ENCODE measurements around the gene ZNF254. TPM values are rescaled to one million over a fixed set of nuclear protein-coding genes. Genes with fewer than 3 reads are reported as not detected.
"Not testable (repeated sequence)": the region's sequence is repeated elsewhere in the genome, so short reads cannot be mapped to it uniquely, and the experiment has no call there.

The ZNF254 gene
- total RNA-seq, result 22.6 and 34.9 TPM in 2 replicates

- DNase-seq (ENCODE audit: low read depth), result peak; percentile 95
Measured at GRCh38 chr19:24086974-24087595, at the start of gene ZNF254. Gene ZNF254 (plus strand): TSS chr19:24087187. CDS start chr19:24087308, 121 bp downstream.

GRCh38 chr19:24040621-24041020 lies 46.4 kb upstream of the ZNF254 start:
- DNase-seq (ENCODE audit: low read depth), result no peak

GRCh38 chr19:24041326-24041725 lies 45.7 kb upstream of the ZNF254 start:
- DNase-seq (ENCODE audit: low read depth), result not testable (repeated sequence)

GRCh38 chr19:24046550-24046949 lies 40.4 kb upstream of the ZNF254 start:
- DNase-seq (ENCODE audit: low read depth), result no peak

GRCh38 chr19:24048261-24048660 lies 38.7 kb upstream of the ZNF254 start:
- DNase-seq (ENCODE audit: low read depth), result no peak

DNA sequence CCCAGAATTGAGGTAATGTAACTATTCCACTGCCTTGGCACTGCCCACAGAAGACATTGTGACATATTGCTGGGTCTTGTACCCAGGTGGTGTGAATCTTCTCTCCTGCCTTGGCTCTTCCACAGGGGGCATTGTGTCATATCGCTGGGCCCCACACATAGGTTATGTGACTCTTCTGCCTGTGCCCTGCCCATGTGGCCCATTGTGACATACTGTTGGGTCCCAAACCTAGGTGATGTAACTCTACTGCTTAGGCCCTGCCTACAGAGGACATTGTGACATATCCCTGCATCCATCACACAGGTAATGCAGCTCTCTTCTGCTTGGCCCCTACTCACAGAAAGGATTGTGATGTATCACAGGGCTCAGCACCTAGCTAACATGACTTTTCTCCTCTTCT lies 37.5 kb upstream of the ZNF254 start:
- DNase-seq (ENCODE audit: low read depth), result no peak

- DNase-seq (ENCODE audit: low read depth), result no peak
Measured at GRCh38 chr19:24051516-24051915, 35.5 kb upstream of the ZNF254 start.

DNA sequence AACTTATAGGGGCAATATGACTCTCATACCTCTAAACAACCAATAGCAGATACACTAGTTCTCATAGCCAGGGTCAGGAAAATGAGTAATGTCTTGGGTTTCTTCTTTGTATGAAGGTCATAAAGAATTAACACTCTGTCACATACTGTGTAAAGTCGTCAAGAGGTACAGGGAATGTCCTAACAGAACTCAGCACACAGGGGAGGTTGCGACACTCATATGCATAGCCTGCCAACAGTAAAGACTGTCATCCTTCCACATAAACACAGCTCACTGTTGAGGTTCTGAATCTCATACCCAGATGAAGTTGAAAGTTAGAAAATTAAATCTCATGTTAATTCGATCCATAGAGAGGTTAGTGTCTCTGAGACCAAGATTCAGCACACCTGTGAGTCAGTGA lies 34.2 kb upstream of the ZNF254 start:
- no peak for DNase-seq (ENCODE audit: low read depth)

DNA sequence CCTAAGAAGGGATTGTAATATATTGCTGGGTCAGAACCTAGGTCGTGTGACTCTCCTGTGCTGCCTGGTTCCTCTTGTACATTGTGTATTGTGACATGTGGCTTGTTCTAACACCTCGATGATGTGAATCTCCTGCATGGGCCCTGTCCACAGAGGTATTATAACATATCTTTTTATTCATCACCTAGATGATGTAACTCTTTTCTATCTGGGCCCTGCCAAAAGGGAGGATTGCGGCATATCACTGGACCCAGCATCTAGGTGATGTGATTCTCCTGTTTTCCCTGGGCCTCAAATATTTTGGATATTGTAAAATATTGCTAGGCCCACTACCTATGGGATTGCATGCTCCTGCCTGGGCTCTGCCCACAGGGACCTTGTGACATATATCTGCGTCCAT lies 33.4 kb upstream of the ZNF254 start:
- no peak for DNase-seq (ENCODE audit: low read depth)

- DNase-seq (ENCODE audit: low read depth), result peak; percentile 74
Measured at GRCh38 chr19:24054044-24054935, 32.7 kb upstream of the ZNF254 start.

DNA sequence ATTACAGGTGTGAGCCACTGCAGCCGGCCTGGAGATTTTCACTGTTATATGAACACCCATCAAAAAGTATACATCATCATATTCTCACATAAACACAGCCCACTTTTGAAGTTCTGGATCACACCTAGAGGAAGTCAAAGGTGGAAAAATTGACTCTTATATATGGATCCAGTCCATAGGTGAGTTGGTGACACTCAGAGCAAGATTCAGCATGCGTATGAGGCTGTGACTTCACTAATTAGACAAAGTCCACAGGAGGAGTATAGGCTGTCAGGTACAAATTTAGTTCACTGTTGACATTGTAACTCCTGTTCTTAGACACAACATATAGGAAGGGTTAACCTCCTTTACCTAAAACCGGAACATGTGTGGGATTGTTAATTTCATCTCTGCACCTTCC lies 31.4 kb upstream of the ZNF254 start:
- DNase-seq (ENCODE audit: low read depth), result no peak

- DNase-seq (ENCODE audit: low read depth), result no peak
Measured at GRCh38 chr19:24057144-24057543, 29.8 kb upstream of the ZNF254 start.

GRCh38 chr19:24059563-24060295 lies 27.3 kb upstream of the ZNF254 start:
- no peak for DNase-seq (ENCODE audit: low read depth)

GRCh38 chr19:24060687-24061356 lies 26.2 kb upstream of the ZNF254 start:
- no peak for DNase-seq (ENCODE audit: low read depth)

DNA sequence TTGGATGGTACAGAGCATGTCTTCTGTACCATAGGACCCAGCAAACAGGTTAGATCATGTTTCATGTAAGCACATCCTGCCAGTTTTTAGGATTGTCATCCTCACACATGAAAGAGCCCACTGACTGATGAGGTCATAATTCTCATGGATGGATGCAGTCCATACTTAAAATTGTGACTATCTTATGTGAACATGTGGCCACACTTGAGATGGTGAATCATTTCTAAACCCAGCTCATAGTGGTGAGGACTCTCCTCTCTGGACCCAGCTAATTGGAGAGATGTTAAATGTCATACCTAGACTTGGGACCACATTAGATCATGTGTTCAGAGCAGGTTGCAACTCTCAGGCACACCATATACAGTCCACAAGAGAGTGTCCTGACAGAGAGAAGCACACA lies 24.8 kb upstream of the ZNF254 start:
- no peak for DNase-seq (ENCODE audit: low read depth)

DNA sequence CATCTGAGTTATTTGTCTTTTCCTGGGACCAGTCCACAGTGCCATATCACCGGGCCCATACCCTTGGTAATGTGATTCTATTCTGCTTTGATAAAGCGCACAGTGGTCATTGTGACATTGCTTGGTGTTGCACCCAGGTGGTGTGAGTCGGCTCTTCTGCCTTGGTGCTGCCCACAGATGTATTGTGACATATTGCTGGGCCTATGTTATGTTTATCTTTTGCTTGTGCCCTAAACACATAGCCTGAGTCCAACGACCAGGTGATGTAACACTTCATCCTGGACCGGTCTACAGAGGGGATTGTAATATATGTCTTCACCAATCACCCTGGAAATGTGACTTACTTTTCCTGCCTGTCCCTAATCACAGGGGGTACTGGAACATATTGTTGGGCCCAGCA lies 23.7 kb upstream of the ZNF254 start:
- DNase-seq (ENCODE audit: low read depth), result no peak

DNA sequence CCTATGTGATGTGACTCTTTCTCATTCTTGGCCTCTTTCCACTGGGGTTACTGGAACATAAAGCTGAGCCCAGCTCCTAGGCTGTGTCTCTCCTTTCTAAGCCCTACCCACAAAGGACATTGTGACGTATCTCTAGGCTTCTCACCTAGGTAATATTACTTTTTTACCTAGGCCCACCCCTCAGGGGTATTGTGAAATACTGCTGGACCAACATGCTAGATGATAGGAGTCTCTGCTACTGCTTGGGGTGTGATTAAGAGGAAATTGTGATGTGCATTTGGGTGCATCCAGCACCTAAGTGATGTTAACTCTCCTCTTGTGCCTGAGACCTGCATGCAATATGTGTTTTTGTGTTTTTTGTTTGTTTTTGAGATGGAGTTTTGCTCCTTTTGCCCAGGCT lies 22.8 kb upstream of the ZNF254 start:
- no peak for DNase-seq (ENCODE audit: low read depth)

- DNase-seq (ENCODE audit: low read depth), result no peak
Measured at GRCh38 chr19:24065243-24065642, 21.7 kb upstream of the ZNF254 start.

GRCh38 chr19:24065865-24066604 lies 21.0 kb upstream of the ZNF254 start:
- no peak for DNase-seq (ENCODE audit: low read depth)

GRCh38 chr19:24069905-24070657 lies 16.9 kb upstream of the ZNF254 start:
- DNase-seq (ENCODE audit: low read depth), result no peak

DNA sequence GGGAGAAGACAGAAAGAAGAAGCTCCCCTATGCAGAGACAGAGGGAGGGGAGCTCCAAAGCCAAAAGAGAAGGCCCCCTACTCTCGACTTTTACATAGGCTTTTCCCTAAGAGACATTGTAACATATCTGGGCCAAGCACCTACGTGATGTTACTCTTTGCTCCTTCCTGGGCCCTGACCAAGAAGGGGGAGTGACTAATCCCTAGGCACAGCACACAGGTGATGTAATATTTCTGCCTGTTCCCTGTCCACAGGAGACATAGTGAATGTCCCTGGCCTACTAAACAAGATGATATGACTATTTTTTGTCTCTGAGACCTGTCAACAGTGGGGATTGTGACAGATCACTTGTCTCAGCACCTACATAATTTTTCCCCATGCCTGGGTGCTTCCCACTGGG lies 15.9 kb upstream of the ZNF254 start:
- no peak for DNase-seq (ENCODE audit: low read depth)
